Ishikawa (cell line): ENCODE measurements around the gene ARSI.

Source experiments
- CEBPB ChIP-seq: IDR thresholded peaks from 2 replicates; pipeline ENCODE4 v1.6.1; 2012
- CREB1 ChIP-seq: IDR thresholded peaks from 2 replicates; pipeline ENCODE4 v1.6.1; 2012; ENCODE audit warnings: low read depth
- EP300 ChIP-seq: IDR thresholded peaks from 2 replicates; pipeline ENCODE4 v1.6.1; 2012; ENCODE audit warnings: borderline replicate concordance
- TF ChIP-seq, protein P1 (sequence below): IDR thresholded peaks from 2 replicates; pipeline ENCODE4 v1.6.1; 2012; ENCODE audit warnings: low read depth, mild to moderate bottlenecking

DNA sequence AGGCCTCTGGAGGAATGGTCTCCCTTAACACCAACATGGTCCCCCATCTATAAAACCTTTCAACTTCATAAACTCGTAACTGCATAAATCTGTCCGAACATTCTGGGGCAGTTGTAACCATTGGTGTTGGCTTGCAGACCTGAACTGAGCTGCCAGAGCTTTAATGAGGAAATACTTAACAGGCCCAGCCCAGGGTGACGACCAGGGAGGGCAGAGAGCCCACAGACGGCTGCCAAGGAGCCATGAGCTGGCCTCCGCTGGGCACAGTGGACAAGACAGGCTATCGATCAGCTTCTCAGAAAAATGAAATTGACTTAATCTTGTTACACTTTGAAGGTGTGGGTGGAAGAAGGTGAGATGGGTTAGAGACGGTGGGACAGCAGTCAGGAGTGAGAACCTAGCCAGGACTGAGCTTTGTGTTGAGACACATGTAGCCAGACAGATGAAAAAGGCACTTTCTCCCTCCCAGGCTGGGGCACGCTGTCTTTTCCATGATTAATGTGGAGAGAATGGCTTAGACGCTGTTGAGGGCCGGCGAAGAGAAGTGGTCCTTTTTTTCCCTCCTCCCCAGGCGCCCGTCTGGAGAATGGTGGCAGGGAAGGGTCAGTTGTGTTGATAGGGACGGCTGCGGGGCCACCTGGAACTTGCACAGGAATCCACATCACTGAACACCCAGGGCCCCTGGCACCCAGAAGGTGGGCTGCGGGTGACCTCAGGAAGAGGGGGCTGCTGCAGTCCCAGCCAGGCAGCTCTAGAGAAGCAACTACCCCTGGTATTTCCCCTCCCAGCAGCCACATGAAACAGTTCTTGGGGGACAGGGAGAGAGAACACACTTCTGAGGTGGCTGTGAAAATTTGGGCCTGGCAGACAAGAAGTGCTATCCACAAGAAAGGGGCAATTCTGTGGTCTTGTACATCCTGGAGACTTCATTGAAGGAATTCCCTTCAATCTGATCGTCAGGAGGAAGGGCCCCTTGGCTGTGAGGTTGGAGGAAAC lies 27.5 kb upstream of the ARSI start:
- TF ChIP-seq EP300, result no peak
- no peak for TF ChIP-seq CEBPB
- TF ChIP-seq, protein P1, sequence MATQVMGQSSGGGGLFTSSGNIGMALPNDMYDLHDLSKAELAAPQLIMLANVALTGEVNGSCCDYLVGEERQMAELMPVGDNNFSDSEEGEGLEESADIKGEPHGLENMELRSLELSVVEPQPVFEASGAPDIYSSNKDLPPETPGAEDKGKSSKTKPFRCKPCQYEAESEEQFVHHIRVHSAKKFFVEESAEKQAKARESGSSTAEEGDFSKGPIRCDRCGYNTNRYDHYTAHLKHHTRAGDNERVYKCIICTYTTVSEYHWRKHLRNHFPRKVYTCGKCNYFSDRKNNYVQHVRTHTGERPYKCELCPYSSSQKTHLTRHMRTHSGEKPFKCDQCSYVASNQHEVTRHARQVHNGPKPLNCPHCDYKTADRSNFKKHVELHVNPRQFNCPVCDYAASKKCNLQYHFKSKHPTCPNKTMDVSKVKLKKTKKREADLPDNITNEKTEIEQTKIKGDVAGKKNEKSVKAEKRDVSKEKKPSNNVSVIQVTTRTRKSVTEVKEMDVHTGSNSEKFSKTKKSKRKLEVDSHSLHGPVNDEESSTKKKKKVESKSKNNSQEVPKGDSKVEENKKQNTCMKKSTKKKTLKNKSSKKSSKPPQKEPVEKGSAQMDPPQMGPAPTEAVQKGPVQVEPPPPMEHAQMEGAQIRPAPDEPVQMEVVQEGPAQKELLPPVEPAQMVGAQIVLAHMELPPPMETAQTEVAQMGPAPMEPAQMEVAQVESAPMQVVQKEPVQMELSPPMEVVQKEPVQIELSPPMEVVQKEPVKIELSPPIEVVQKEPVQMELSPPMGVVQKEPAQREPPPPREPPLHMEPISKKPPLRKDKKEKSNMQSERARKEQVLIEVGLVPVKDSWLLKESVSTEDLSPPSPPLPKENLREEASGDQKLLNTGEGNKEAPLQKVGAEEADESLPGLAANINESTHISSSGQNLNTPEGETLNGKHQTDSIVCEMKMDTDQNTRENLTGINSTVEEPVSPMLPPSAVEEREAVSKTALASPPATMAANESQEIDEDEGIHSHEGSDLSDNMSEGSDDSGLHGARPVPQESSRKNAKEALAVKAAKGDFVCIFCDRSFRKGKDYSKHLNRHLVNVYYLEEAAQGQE, result no peak
- TF ChIP-seq CREB1, result no peak
